Measurements from ENCODE around the gene PLXDC2. TPM values are rescaled to one million over a fixed set of nuclear protein-coding genes. Genes with fewer than 3 reads are reported as not detected.

PLXDC2 gene
- total and polyA plus RNA-seq, 10 of the 15 experiments (the other 5 are each of a cell fraction or from before 2014, with no cell fraction given), result 0.05 to 1.8 (median 0.14) TPM; not detected in 2

DNA sequence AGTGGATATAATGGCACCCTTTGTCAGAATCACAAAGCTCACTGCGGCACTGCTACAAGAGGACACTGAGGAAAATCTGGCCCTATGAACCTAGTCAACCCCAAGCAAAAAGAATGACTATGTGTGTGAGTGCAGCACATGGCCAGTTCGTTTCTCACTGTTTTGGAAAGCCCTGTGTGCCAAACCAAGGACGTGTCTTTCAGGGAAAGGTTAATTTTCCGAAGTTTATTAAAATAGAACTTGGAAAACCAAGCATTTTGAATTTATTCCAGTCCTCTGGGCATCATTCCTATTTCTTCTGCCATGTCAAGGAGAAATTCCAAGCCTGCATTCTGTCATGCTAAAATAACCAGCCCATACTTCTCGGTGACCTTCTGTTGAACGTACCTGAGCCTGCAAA lies 471.8 kb downstream of the PLXDC2 start:
- FAIRE-seq, result no peak
- Histone ChIP-seq H3K79me2 (ENCODE audit: control insufficient read depth, insufficient read depth, low read length) (no peaks in the 10 kb centered on the region), H3K4me2 (ENCODE audit: control insufficient read depth, insufficient read depth) (no peak overlapping the region), H3K4me1 (ENCODE audit: control insufficient read depth, insufficient read depth, low read length) (no peaks in the 10 kb centered on the region), H2AFZ (ENCODE audit: control insufficient read depth, low read depth, low read length) (no peak overlapping the region), H3K27me3 (replicated peaks in 1 of 2; ENCODE audit: control insufficient read depth in 2 of 2, insufficient read depth in 2 of 2, low read length in 1 of 2) (no peaks in the 10 kb centered on the region), H3K9me3 (replicated peaks; ENCODE audit: control insufficient read depth, insufficient read depth, low read length) (no peaks in the 10 kb centered on the region), H3K9ac (ENCODE audit: control insufficient read depth, insufficient read depth, low read length) (no peak overlapping the region), H3K36me3 (ENCODE audit: control insufficient read depth in 2 of 2, insufficient read depth in 2 of 2, low read length in 1 of 2) (no peaks in the 10 kb centered on the region), H4K20me1 (ENCODE audit: control insufficient read depth, insufficient read depth) (no peaks in the 10 kb centered on the region), H3K27ac (ENCODE audit: control insufficient read depth, insufficient read depth) (no peak overlapping the region), H3K4me3 (no peak overlapping the region)
- TF ChIP-seq SREBF2 (IDR thresholded peaks at IDR 0.05; ENCODE audit: low read length) (no peak), TARDBP (IDR thresholded peaks at IDR 0.05; ENCODE audit: borderline replicate concordance) (no peak)
- TF ChIP-seq, protein P1, sequence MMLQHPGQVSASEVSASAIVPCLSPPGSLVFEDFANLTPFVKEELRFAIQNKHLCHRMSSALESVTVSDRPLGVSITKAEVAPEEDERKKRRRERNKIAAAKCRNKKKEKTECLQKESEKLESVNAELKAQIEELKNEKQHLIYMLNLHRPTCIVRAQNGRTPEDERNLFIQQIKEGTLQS (IDR thresholded peaks at IDR 0.05; ENCODE audit: borderline replicate concordance, extremely low read depth, low read depth, low read length), result no peak
- TF ChIP-seq, protein P2, sequence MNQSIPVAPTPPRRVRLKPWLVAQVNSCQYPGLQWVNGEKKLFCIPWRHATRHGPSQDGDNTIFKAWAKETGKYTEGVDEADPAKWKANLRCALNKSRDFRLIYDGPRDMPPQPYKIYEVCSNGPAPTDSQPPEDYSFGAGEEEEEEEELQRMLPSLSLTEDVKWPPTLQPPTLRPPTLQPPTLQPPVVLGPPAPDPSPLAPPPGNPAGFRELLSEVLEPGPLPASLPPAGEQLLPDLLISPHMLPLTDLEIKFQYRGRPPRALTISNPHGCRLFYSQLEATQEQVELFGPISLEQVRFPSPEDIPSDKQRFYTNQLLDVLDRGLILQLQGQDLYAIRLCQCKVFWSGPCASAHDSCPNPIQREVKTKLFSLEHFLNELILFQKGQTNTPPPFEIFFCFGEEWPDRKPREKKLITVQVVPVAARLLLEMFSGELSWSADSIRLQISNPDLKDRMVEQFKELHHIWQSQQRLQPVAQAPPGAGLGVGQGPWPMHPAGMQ (IDR thresholded peaks at IDR 0.05; ENCODE audit: borderline replicate concordance), result no peak
- TF ChIP-seq, protein P3, sequence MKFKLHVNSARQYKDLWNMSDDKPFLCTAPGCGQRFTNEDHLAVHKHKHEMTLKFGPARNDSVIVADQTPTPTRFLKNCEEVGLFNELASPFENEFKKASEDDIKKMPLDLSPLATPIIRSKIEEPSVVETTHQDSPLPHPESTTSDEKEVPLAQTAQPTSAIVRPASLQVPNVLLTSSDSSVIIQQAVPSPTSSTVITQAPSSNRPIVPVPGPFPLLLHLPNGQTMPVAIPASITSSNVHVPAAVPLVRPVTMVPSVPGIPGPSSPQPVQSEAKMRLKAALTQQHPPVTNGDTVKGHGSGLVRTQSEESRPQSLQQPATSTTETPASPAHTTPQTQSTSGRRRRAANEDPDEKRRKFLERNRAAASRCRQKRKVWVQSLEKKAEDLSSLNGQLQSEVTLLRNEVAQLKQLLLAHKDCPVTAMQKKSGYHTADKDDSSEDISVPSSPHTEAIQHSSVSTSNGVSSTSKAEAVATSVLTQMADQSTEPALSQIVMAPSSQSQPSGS (IDR thresholded peaks at IDR 0.05; ENCODE audit: low read length), result no peak
- in situ Hi-C loops (cut with MboI) (no loop called here), intact Hi-C loops (cut with micrococcal nuclease; ENCODE audit: unreplicated experiment) (no loop called here)
- 6% methylated on average over 6 of the region's 6 CpGs for WGBS (ENCODE audit: insufficient coverage, insufficient replicate concordance, low lambda C conversion rate, missing lambda C conversion rate)
- no peak for ATAC-seq
- ChIA-PET CTCF (no interaction called here), POLR2A (no interaction called here), RAD21 (ENCODE audit: unreplicated experiment) (no interaction called here), SMC1A (ENCODE audit: uncharacterized antibody, unreplicated experiment) (no interaction called here)
- no peak for DNase-seq (ENCODE audit: low read depth, low spot score)
- no TSS peak for BruUV-seq (replicated peaks)
